Prostate gland (tissue), 2 donors: ENCODE data around the gene GAS1.
A peak's percentile ranks its signal among the peaks of the same experiment; 100 is the strongest.

Experiments
- CTCF ChIP-seq, 4 experiments: fragments of 200-600 bp in 2 of 4; fragments of 450-650 bp in 2 of 4; sonication (generic) in 2 of 4; IDR thresholded peaks; 1 replicate in 3 of 4; 2 replicates in 1 of 4; pipeline ENCODE4 v1.5.1; 2016 to 2019; ENCODE audit warnings: antibody characterized with exemption in 4 of 4, mild to moderate bottlenecking in 2 of 4, moderate library complexity in 2 of 4
- POLR2A ChIP-seq: fragments of 450-650 bp; IDR thresholded peaks from one replicate; pipeline ENCODE4 v1.6.1; 2016; ENCODE audit warnings: antibody characterized with exemption, mild to moderate bottlenecking
- POLR2AphosphoS5 ChIP-seq: sonication (generic); formaldehyde crosslinking; IDR thresholded peaks from one replicate; pipeline ENCODE4 v1.6.1; 2017; ENCODE audit warnings: antibody characterized with exemption

GRCh38 chr9:86946201-86947145 lies 833 bp downstream of the GAS1 start:
- TF ChIP-seq CTCF (IDR thresholded peaks at IDR 0.05) (peak in 1 of 4 experiments; percentile 21), POLR2A (peak; percentile 28), POLR2AphosphoS5 (no peak)
